GM23248 (cell line): ENCODE results near the gene FRY. TPM values are rescaled to one million over a fixed set of nuclear protein-coding genes. Genes with fewer than 3 reads are reported as not detected.

Experiments used
- DNase-seq: peaks from one replicate; pipeline ENCODE4 v3.0.0-alpha.2; 2015
- H2AFZ ChIP-seq: fragments of 200-600 bp; sonication (generic); 2 replicates; pipeline ENCODE4 v1.6.1; 2016; ENCODE audit warnings: antibody characterized with exemption
- H3F3A ChIP-seq: fragments of 200-600 bp; sonication (generic); 2 replicates; pipeline ENCODE4 v1.6.1; 2016; ENCODE audit warnings: mild to moderate bottlenecking, antibody characterized with exemption, mixed run types; ENCODE audit not compliant: insufficient read depth
- H3K27ac ChIP-seq: fragments of 200-600 bp; sonication (generic); 2 replicates; pipeline ENCODE4 v1.5.1; 2016; ENCODE audit warnings: mild to moderate bottlenecking
- H3K27me3 ChIP-seq: fragments of 200-600 bp; sonication (generic); replicated peaks from 2 replicates; pipeline ENCODE4 v1.6.1; 2016; ENCODE audit warnings: mild to moderate bottlenecking; ENCODE audit not compliant: insufficient read depth
- H3K36me3 ChIP-seq: fragments of 200-600 bp; sonication (generic); 2 replicates; pipeline ENCODE4 v1.6.1; 2016; ENCODE audit warnings: low read depth, mild to moderate bottlenecking
- H3K4me1 ChIP-seq: fragments of 200-600 bp; sonication (generic); 2 replicates; pipeline ENCODE4 v1.6.1; 2016; ENCODE audit warnings: mild to moderate bottlenecking; ENCODE audit not compliant: insufficient read depth
- H3K4me2 ChIP-seq: fragments of 200-600 bp; sonication (generic); one replicate; pipeline ENCODE4 v1.6.1; 2016; ENCODE audit warnings: mild to moderate bottlenecking; ENCODE audit not compliant: unreplicated experiment
- H3K4me3 ChIP-seq: fragments of 200-600 bp; sonication (generic); 2 replicates; pipeline ENCODE4 v1.5.1; 2016; ENCODE audit warnings: mild to moderate bottlenecking
- H3K79me2 ChIP-seq: fragments of 200-600 bp; sonication (generic); 2 replicates; pipeline ENCODE4 v1.6.1; 2016; ENCODE audit warnings: mild to moderate bottlenecking; ENCODE audit not compliant: insufficient read depth
- H3K9ac ChIP-seq: fragments of 200-600 bp; sonication (generic); 2 replicates; pipeline ENCODE4 v1.6.1; 2016; ENCODE audit warnings: mild to moderate bottlenecking
- H3K9me2 ChIP-seq: fragments of 200-600 bp; sonication (generic); 2 replicates; pipeline ENCODE4 v1.6.1; 2016; ENCODE audit warnings: mixed run types, mild to moderate bottlenecking, moderate library complexity; ENCODE audit not compliant: insufficient read depth
- H3K9me3 ChIP-seq: fragments of 200-600 bp; sonication (generic); one replicate; pipeline ENCODE4 v1.6.1; 2017; ENCODE audit warnings: low read depth
- H4K20me1 ChIP-seq: fragments of 200-600 bp; sonication (generic); 2 replicates; pipeline ENCODE4 v1.6.0; 2016; ENCODE audit not compliant: insufficient read depth
- EZH2 ChIP-seq: fragments of 200-600 bp; sonication (generic); IDR thresholded peaks from 2 replicates; pipeline ENCODE4 v1.6.1; 2018; ENCODE audit warnings: antibody characterized with exemption, mild to moderate bottlenecking; ENCODE audit not compliant: insufficient read depth, poor library complexity, severe bottlenecking
- EZH2phosphoT487 ChIP-seq: fragments of 200-600 bp; sonication (generic); IDR thresholded peaks from 2 replicates; pipeline ENCODE4 v1.6.1; 2018; ENCODE audit warnings: antibody characterized with exemption, moderate library complexity, mild to moderate bottlenecking, low read depth; ENCODE audit not compliant: insufficient read depth
- WGBS, 2 experiments: methylation state at CpG; one replicate each; pipeline ENCODE4 v1.1.6; 2015 to 2017; ENCODE audit warnings: low lambda C conversion rate in 2 of 2, low coverage in 1 of 2; ENCODE audit errors: missing lambda C conversion rate in 2 of 2; 5-methylcytosine and 5-hydroxymethylcytosine counted together
- in situ Hi-C: fragments of 300-500 bp; cut with MboI; formaldehyde crosslinking; loops from 2 replicates; pipeline ENCODE4 v1.15.0; 2020
- polyA plus RNA-seq: library from polyadenylated mRNA; unstranded; fragments of >200 nt; fragmentation: Nextera tagmentation; extraction: Ambion mirVana; gene quantifications from 2 replicates; pipeline ENCODE4 v1.2.1, GENCODE V29; 2016
- total RNA-seq: library from RNA; depleted of rRNA; stranded (reverse); fragments of >200 nt; shearing (Covaris generic); gene quantifications from 2 replicates; pipeline ENCODE4 v1.2.3, GENCODE V29; 2014

Gene FRY
- total and polyA plus RNA-seq, 2 experiments from 2014 or later = 2.2 to 4.3 TPM

DNA sequence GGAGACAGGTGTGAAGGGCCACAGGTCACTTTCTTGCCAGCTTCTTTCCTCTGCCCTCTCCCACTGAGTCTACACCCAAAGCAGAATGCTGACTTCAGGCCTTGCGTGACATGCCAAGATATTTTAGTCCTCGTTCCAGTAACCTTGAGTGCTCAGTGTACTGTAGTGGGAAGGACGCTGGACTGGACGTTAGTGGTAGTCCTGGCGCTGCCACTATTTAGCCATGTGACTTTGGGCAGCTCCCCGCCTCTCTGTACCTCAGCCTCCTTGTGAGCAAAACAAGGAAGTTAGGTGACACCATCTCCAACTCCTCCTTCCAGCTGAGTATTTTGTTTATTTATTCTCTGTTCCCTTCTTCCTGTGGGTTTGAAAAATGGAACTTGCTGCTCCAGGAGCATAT is 86.1 kb downstream of the FRY start:
- Histone ChIP-seq H3K9me2 (no peaks in the 10 kb centered on the region), H3K4me1 (no peaks in the 10 kb centered on the region), H3F3A (no peaks in the 10 kb centered on the region), H3K4me2 (no peak overlapping the region), H3K36me3 (no peaks in the 10 kb centered on the region), H3K27ac (no peak overlapping the region), H3K9ac (no peak overlapping the region), H3K27me3 (no peaks in the 10 kb centered on the region), H4K20me1 (no peaks in the 10 kb centered on the region), H3K4me3 (no peak overlapping the region), H3K79me2 (no peaks in the 10 kb centered on the region), H3K9me3 (no peaks in the 10 kb centered on the region), H2AFZ (no peak overlapping the region)
- DNase-seq = no peak
- in situ Hi-C loops = no loop called here
- TF ChIP-seq EZH2 (no peak), EZH2phosphoT487 (no peak)
- 93 to 95% methylated on average over 6 of the region's 6 CpGs for WGBS, 2 experiments

DNA sequence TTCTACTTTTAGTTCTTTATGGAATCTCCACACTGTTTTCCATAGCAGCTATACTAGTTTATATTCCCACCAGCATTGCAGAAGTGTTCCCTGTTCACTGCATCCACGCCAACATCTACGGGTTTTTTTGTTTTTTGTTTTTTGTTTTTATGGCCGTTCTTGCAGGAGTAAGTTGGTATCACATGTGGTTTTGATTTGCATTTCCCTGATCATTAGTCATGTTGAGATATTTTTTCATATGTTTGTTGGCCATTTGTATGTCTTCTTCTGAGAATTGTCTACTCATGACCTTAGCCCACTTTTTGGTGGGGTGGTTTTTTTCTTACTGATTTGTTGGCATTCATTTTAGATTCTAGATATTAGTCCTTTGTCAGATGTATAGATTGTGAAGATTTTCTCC is 89.7 kb downstream of the FRY start:
- in situ Hi-C loops = no loop called here
- peaks cover 16% of the 10 kb centered on the region for H3F3A ChIP-seq
- H3K27me3 ChIP-seq = no peaks in the 10 kb centered on the region
- 34 to 41% methylated on average over 3 of the region's 3 CpGs for WGBS, 2 experiments
- no peak overlapping the region for H3K4me2 ChIP-seq
- H3K27ac ChIP-seq = no peak overlapping the region
- peak; percentile 34 for DNase-seq
- no peaks in the 10 kb centered on the region for H3K79me2 ChIP-seq
- TF ChIP-seq EZH2phosphoT487 = no peak
- TF ChIP-seq EZH2 = no peak
- no peak overlapping the region for H3K9ac ChIP-seq
- H3K9me2 ChIP-seq = no peaks in the 10 kb centered on the region
- H3K36me3 ChIP-seq = no peaks in the 10 kb centered on the region
- H2AFZ ChIP-seq = no peak overlapping the region
- H3K4me3 ChIP-seq = no peak overlapping the region
- peaks cover 18% of the 10 kb centered on the region for H3K4me1 ChIP-seq
- H3K9me3 ChIP-seq = no peaks in the 10 kb centered on the region
- H4K20me1 ChIP-seq = no peaks in the 10 kb centered on the region

DNA sequence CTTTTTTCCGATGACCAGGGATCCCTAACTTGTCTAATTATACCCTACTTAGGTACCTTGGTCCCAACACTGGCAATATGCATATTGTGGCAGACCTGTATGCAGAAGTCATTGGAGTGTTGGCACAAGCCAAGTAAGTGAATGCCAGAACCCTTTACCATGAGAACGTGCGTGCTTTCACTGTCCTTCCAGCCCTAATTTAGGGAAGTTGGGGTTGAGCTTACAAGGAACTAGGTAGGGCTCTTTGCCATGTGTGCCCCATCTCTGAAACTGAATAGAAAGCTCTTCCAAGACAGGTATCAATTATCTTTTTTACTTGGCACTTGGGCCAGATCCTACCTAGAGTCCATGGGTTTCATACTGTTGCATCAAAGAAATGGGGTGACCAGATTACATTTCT is 93.2 kb downstream of the FRY start:
- WGBS, 2 experiments = 78 to 86% methylated on average over 3 of the region's 3 CpGs
- Histone ChIP-seq H2AFZ (no peak overlapping the region), H3K9ac (no peak overlapping the region), H3K9me3 (no peaks in the 10 kb centered on the region), H3K27me3 (no peaks in the 10 kb centered on the region), H3K4me2 (no peak overlapping the region), H3K27ac (peak overlapping the region; percentile 58), H3K4me3 (no peak overlapping the region), H3F3A (peaks cover 22% of the 10 kb centered on the region), H3K36me3 (no peaks in the 10 kb centered on the region), H3K79me2 (no peaks in the 10 kb centered on the region), H4K20me1 (no peaks in the 10 kb centered on the region), H3K4me1 (peaks cover 28% of the 10 kb centered on the region), H3K9me2 (no peaks in the 10 kb centered on the region)
- TF ChIP-seq EZH2phosphoT487 (no peak), EZH2 (no peak)
- DNase-seq = no peak
- in situ Hi-C loops = no loop called here

DNA sequence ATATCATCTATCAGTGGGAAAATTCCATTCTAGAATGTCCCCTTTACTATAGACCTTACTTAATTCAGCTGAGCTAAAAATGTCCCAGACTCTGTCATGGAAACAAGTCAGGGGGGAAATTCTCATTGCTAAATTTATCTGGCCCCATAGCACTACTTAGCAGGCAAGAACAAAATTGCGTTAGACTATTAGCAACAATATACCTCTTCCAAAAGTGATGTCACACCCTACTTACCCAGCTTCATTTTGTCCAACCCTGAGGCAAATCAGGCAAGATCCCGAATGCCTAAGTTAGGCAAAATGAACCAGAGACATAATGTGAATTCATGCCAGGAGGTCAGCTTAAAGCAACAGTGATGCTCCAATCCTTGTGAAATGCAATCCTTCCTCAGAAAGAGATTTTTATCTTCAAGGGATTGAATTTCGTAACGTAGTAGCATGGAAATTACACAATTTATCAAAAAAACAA is 93.7 kb downstream of the FRY start:
- Histone ChIP-seq H4K20me1 (no peaks in the 10 kb centered on the region), H3K9me2 (no peaks in the 10 kb centered on the region), H3K9me3 (no peaks in the 10 kb centered on the region), H3K36me3 (no peaks in the 10 kb centered on the region), H3F3A (peaks cover 22% of the 10 kb centered on the region), H3K79me2 (no peaks in the 10 kb centered on the region), H3K27ac (peak overlapping the region; percentile 58), H3K4me2 (no peak overlapping the region), H3K9ac (no peak overlapping the region), H3K4me1 (peaks cover 28% of the 10 kb centered on the region), H2AFZ (no peak overlapping the region), H3K27me3 (no peaks in the 10 kb centered on the region), H3K4me3 (no peak overlapping the region)
- in situ Hi-C loops = no loop called here
- peak; percentile 74 for DNase-seq
- TF ChIP-seq EZH2phosphoT487 (no peak), EZH2 (no peak)
- WGBS, 2 experiments = 64 to 75% methylated on average over 4 of the region's 4 CpGs

DNA sequence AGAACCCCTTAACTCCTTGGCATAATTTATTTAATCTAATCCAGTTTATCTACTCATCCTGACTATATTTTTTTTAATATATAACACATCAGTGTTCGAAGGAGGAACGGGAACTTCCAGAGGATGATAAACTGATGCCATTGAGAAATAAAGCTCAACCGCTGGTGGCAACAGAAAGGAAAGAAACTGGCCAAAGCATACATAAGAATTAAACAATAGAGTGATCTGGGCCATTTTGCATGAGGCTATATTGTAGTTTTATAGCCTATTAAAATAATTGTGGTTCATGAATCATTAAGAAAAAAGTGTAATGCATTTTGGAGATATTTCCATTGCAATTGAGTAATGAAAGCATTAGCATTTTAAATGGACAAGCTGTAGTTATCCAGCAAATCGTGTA is 94.2 kb downstream of the FRY start:
- Histone ChIP-seq H3K4me2 (no peak overlapping the region), H3K27me3 (no peaks in the 10 kb centered on the region), H3K4me1 (peaks cover 28% of the 10 kb centered on the region), H3K4me3 (no peak overlapping the region), H3K79me2 (no peaks in the 10 kb centered on the region), H3K9ac (no peak overlapping the region), H4K20me1 (no peaks in the 10 kb centered on the region), H2AFZ (no peak overlapping the region), H3K27ac (peak overlapping the region; percentile 58), H3K9me2 (no peaks in the 10 kb centered on the region), H3K9me3 (no peaks in the 10 kb centered on the region), H3K36me3 (no peaks in the 10 kb centered on the region), H3F3A (peaks cover 22% of the 10 kb centered on the region)
- WGBS, 2 experiments = 86 to 87% methylated on average over 4 of the region's 4 CpGs
- TF ChIP-seq EZH2 (no peak), EZH2phosphoT487 (no peak)
- peak; percentile 53 for DNase-seq
- in situ Hi-C loops = no loop called here
